ENCODE measurements around the gene WHRN. TPM values are rescaled to one million over a fixed set of nuclear protein-coding genes. Genes with fewer than 3 reads are reported as not detected.
A peak's percentile ranks its signal among the peaks of the same experiment; 100 is the strongest.

Gene WHRN
- total and polyA plus RNA-seq, 9 of the 15 experiments (the other 6 are each of a cell fraction or from before 2014, with no cell fraction given): 0.31 to 14.1 (median 3.0) TPM

- Histone ChIP-seq H4K20me1 (replicated peaks; ENCODE audit: control insufficient read depth, insufficient read depth, low read length) (no peaks in the 10 kb centered on the region), H3K4me3 (no peak overlapping the region), H3K36me3 (ENCODE audit: control insufficient read depth, insufficient read depth, low read length) (0 out of 3 replicates have a peak, but pooled peaks cover 2% of the 10 kb centered on the region), H3K9me1 (ENCODE audit: control insufficient read depth, insufficient read depth, low read length) (no peaks in the 10 kb centered on the region), H3K79me2 (ENCODE audit: control insufficient read depth, insufficient read depth, low read length) (no peaks in the 10 kb centered on the region), H2AFZ (ENCODE audit: low read depth, low read length) (no peak overlapping the region), H3K27me3 (ENCODE audit: control insufficient read depth in 2 of 2, insufficient read depth in 2 of 2, low read length in 2 of 2) (no peaks in the 10 kb centered on the region), H3K9me3 (replicated peaks; ENCODE audit: control insufficient read depth, insufficient read depth, low read depth, low read length) (no peaks in the 10 kb centered on the region), H3K9ac (ENCODE audit: insufficient read depth in 1 of 2, low read depth in 2 of 2, low read length in 2 of 2) (peak overlapping the region in 1 of 2 experiments; percentile 56; a peak in 2 of 4 replicates), H3K4me2 (ENCODE audit: insufficient read depth, low read length) (no peak overlapping the region), H3K27ac (ENCODE audit: extremely low read depth, low read depth, low read length) (no peak overlapping the region), H3K4me1 (replicated peaks in 1 of 2; ENCODE audit: control insufficient read depth in 2 of 2, insufficient read depth in 2 of 2, low read length in 2 of 2) (peaks cover 0 to 14% of the 10 kb centered on the region in 2 experiments; a peak in 2 of 5 replicates)
- intact Hi-C loops (cut with micrococcal nuclease): no loop called here
- FAIRE-seq: no peak
- BruUV-seq (replicated peaks): no TSS peak
- TF ChIP-seq POLR2G (IDR thresholded peaks at IDR 0.05; ENCODE audit: low read depth, low read length) (peak; percentile 66), POLR2AphosphoS2 (IDR thresholded peaks at IDR 0.05; ENCODE audit: low read length) (0 out of 2 replicates have a peak, but pooled peaks have one; percentile 35), ZZZ3 (IDR thresholded peaks at IDR 0.05) (no peak)
- TF ChIP-seq, protein P1, sequence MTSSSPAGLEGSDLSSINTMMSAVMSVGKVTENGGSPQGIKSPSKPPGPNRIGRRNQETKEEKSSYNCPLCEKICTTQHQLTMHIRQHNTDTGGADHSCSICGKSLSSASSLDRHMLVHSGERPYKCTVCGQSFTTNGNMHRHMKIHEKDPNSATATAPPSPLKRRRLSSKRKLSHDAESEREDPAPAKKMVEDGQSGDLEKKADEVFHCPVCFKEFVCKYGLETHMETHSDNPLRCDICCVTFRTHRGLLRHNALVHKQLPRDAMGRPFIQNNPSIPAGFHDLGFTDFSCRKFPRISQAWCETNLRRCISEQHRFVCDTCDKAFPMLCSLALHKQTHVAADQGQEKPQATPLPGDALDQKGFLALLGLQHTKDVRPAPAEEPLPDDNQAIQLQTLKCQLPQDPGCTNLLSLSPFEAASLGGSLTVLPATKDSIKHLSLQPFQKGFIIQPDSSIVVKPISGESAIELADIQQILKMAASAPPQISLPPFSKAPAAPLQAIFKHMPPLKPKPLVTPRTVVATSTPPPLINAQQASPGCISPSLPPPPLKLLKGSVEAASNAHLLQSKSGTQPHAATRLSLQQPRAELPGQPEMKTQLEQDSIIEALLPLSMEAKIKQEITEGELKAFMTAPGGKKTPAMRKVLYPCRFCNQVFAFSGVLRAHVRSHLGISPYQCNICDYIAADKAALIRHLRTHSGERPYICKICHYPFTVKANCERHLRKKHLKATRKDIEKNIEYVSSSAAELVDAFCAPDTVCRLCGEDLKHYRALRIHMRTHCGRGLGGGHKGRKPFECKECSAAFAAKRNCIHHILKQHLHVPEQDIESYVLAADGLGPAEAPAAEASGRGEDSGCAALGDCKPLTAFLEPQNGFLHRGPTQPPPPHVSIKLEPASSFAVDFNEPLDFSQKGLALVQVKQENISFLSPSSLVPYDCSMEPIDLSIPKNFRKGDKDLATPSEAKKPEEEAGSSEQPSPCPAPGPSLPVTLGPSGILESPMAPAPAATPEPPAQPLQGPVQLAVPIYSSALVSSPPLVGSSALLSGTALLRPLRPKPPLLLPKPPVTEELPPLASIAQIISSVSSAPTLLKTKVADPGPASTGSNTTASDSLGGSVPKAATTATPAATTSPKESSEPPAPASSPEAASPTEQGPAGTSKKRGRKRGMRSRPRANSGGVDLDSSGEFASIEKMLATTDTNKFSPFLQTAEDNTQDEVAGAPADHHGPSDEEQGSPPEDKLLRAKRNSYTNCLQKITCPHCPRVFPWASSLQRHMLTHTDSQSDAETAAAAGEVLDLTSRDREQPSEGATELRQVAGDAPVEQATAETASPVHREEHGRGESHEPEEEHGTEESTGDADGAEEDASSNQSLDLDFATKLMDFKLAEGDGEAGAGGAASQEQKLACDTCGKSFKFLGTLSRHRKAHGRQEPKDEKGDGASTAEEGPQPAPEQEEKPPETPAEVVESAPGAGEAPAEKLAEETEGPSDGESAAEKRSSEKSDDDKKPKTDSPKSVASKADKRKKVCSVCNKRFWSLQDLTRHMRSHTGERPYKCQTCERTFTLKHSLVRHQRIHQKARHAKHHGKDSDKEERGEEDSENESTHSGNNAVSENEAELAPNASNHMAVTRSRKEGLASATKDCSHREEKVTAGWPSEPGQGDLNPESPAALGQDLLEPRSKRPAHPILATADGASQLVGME (CRISPR knock-in tag; IDR thresholded peaks at IDR 0.05): no peak
- ChIA-PET POLR2A (interaction anchor here (0.6 to 1.7 kb wide), 4 partner anchors 15 to 351 kb away, joined by 3 to 11 read pairs (median 4); no protein-coding TSS in a partner anchor), CTCF (ENCODE audit: low intra/inter-chr PET ratio) (no interaction called here)
- no peak for DNase-seq (ENCODE audit: extremely low read depth in 1 of 4, low spot score in 3 of 4)
- WGBS (ENCODE audit: insufficient coverage, low coverage, missing lambda C conversion rate): 70% methylated on average over 14 of the region's 14 CpGs
- in situ Hi-C loops (cut with MboI): no loop called here
- ATAC-seq: no peak
Measured at GRCh38 chr9:114367772-114368569, 137.3 kb downstream of the WHRN start.

All from K562 (cell line).